PC-9 (cell line): ENCODE measurements around the gene OR51B5.

Experiments used
- CTCF ChIP-seq: fragments of 200-600 bp; sonication (generic); conservative IDR thresholded peaks from 2 replicates; pipeline ENCODE4 v1.6.1; 2017; ENCODE audit warnings: mixed run types, antibody characterized with exemption, mild to moderate bottlenecking, moderate library complexity
- EZH2 ChIP-seq: fragments of 200-600 bp; sonication (generic); IDR thresholded peaks from 2 replicates; pipeline ENCODE4 v1.8.0; 2017; ENCODE audit warnings: antibody characterized with exemption, low read depth

GRCh38 chr11:5298451-5298850 is 44.9 kb downstream of the OR51B5 start:
- TF ChIP-seq CTCF, result no peak
- TF ChIP-seq EZH2, result no peak
